ENCODE results near the gene PYM1.

The PYM1 gene

DNA sequence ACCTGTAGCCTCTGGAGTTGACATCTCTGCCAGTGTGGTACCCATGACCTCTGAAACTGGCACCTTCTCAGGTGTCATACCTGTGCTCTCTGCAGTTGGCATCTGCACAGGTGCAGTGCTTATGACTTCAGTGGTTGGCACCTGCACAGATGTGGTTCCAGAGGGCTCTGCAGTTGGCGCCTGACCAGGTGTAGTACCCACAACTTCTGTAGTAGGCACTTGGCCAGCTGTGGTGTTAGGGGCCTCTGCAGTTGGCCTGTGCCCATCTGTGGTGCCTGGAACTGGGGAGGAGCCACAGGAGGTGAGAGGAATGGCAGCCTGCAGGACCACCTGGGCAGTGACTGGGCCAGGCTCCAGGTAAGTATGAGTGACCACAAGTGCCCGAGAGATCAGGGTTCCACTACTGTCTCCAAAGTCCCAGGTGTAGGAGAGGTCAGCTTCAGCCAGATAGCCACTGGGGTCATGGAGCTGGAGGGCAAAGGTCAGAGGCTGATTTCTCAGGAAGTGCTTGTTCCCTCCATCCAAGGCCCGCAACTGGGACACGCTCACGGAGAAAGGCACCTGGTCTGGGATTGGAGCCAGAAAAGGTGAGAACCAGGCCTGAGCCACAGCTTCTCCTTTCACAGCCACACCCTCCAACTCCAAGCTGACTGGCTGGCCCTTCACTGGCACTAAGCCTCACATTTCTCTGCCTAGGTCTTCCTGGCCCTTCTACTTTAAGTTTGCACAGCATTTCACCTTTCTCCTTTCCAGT, 29.6 kb upstream of the PYM1 start:
- DNase-seq (ENCODE audit: insufficient read length, low spot score) (no peak), FAIRE-seq (no peak)
- TF ChIP-seq CTCF (IDR thresholded peaks at IDR 0.05; ENCODE audit: insufficient read depth, missing control alignments): no peak

DNA sequence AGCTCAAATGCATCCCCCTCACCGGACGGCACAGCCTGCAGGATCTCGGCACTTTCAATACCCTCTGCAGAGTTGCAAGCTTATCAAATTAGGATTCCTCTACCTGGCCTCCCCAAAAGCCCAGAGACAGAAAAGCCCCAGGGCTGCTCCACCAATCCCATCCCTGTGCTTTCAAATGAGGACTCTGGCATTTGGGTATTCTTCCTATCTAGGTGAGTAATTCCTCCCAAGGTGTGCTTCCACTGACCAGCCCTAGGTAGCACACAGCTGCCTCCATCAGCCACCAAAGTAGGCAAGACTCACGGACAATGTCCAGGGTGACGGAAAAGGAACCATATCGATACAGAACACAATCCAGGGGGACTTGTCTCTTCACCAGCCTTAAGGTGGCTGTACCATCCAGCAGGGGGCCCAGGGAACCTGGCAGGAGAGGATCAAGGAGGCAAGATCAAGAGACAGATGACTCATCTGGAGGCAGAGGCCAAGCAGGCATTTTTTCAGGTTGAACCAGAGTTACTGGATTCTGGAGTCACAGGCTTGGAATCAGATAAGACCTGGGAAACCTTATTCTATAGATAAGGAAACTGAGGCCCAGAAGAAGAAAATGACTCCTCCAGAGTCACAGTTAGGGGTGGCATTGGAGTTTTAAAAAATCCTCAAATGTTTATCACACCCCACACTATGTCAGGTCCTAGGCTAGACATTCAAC, 28.3 kb upstream of the PYM1 start:
- TF ChIP-seq CTCF (IDR thresholded peaks at IDR 0.05; ENCODE audit: insufficient read depth, missing control alignments): peak; percentile 20
- DNase-seq (ENCODE audit: insufficient read length, low spot score) (no peak), FAIRE-seq (no peak)

- no peak for TF ChIP-seq CTCF (IDR thresholded peaks at IDR 0.05; ENCODE audit: insufficient read depth, missing control alignments)
- DNase-seq (ENCODE audit: insufficient read length, low spot score) (no peak), FAIRE-seq (no peak)
Observed at GRCh38 chr12:55955344-55955743, 27.6 kb upstream of the PYM1 start.

GRCh38 chr12:55946553-55946952, 18.9 kb upstream of the PYM1 start:
- DNase-seq (ENCODE audit: insufficient read length, low spot score) (no peak), FAIRE-seq (no peak)
- TF ChIP-seq CTCF (IDR thresholded peaks at IDR 0.05; ENCODE audit: insufficient read depth, missing control alignments): no peak

DNA sequence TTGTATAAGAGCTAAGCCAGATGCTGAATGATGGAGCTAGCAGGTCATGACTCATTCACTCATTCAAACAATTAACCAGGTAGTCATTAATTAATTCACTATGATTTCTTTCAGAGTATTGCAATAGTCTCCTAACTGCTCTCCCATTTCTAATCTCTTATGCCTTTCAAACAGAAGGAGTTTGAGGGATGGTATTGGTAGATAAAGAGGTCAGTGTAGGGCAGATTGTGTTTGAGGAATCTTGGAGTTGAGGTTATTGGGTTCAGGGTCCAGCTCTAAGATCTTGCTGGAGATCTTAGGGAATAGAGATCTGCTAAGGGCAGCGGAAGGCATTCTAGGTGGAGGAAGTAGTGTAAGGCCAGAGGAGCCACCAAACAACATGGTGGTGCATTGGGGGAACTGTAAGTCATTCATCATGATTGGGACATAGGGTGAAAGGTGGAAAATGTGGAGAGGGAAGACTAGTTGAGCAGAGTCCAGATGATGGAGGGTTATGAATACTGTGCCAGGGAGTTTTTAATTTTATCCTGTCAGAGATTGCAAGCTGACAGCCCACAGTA, 15.0 kb upstream of the PYM1 start:
- no peak for DNase-seq (ENCODE audit: insufficient read length, low spot score)
- no peak for FAIRE-seq
- no peak for TF ChIP-seq CTCF (IDR thresholded peaks at IDR 0.05; ENCODE audit: insufficient read depth, missing control alignments)

GRCh38 chr12:55942055-55942454, 14.4 kb upstream of the PYM1 start:
- no peak for TF ChIP-seq CTCF (IDR thresholded peaks at IDR 0.05; ENCODE audit: insufficient read depth, missing control alignments)
- FAIRE-seq: no peak
- no peak for DNase-seq (ENCODE audit: insufficient read length, low spot score)
